Stomach smooth muscle (tissue), 2 donors: Measurements from ENCODE around the gene FCRLB.
"Not testable (repeated sequence)": the region's sequence is repeated elsewhere in the genome, so short reads cannot be mapped to it uniquely, and the experiment has no call there.

Source experiments
- H3K27ac ChIP-seq: one replicate; pipeline ENCODE4 v1.7.0; 2013; ENCODE audit warnings: mild to moderate bottlenecking, low read length, inconsistent platforms
- H3K27me3 ChIP-seq, 2 donors: one replicate each; pipeline ENCODE4 v1.7.0; 2013; ENCODE audit warnings: low read length in 2 of 2; ENCODE audit not compliant: insufficient read depth in 2 of 2, control insufficient read depth in 1 of 2
- H3K36me3 ChIP-seq, 2 donors: one replicate each; pipeline ENCODE4 v1.7.0; 2013; ENCODE audit warnings: low read length in 2 of 2; ENCODE audit not compliant: control insufficient read depth in 2 of 2, insufficient read depth in 2 of 2
- H3K4me1 ChIP-seq: one replicate; pipeline ENCODE4 v1.7.0; 2013; ENCODE audit warnings: low read length; ENCODE audit not compliant: control insufficient read depth, insufficient read depth
- H3K4me3 ChIP-seq, 2 donors: one replicate each; pipeline ENCODE4 v1.7.0; 2013; ENCODE audit warnings: low read length in 2 of 2
- H3K9ac ChIP-seq, 2 donors: one replicate each; pipeline ENCODE4 v1.7.0; 2013; ENCODE audit warnings: low read length in 2 of 2, mild to moderate bottlenecking in 1 of 2
- H3K9me3 ChIP-seq, 2 donors: one replicate each; pipeline ENCODE4 v1.7.0; 2013; ENCODE audit warnings: low read length in 2 of 2; ENCODE audit not compliant: control insufficient read depth in 2 of 2
- donor health status: healthy.
- donor health status: Pancreatic carcinoma.

Gene FCRLB

GRCh38 chr1:161720956-161721737 is at the start of gene FCRLB:
Gene FCRLB (plus strand): TSS chr1:161721544. CDS start chr1:161722673, 1,129 bp downstream.
- H3K4me1 ChIP-seq: peaks cover 9% of the 10 kb centered on the region
- no peak within 1 kb of the TSS for H3K9ac ChIP-seq
- H3K27ac ChIP-seq: no peak within 1 kb of the TSS

GRCh38 chr1:161673437-161673836 is 47.9 kb upstream of the FCRLB start:
- not testable (repeated sequence) for H3K27ac ChIP-seq, H3K36me3 ChIP-seq, H3K27me3 ChIP-seq, H3K4me1 ChIP-seq, H3K9ac ChIP-seq, H3K4me3 ChIP-seq, H3K9me3 ChIP-seq

More at GRCh38 chr1:161720956-161721737, at the start of gene FCRLB:
- peaks cover 9 to 15% of the 10 kb centered on the region in 2 donors for H3K27me3 ChIP-seq
- H3K4me3 ChIP-seq: no peak within 1 kb of the TSS
- H3K36me3 ChIP-seq: no peaks in the 10 kb centered on the region
- no peaks in the 10 kb centered on the region for H3K9me3 ChIP-seq

- not testable (repeated sequence) for H3K27ac ChIP-seq, H3K4me3 ChIP-seq, H3K27me3 ChIP-seq, H3K36me3 ChIP-seq, H3K9me3 ChIP-seq, H3K4me1 ChIP-seq, H3K9ac ChIP-seq
These were observed 46.9 kb upstream of the FCRLB start for GRCh38 chr1:161674447-161674846.

- H3K9me3 ChIP-seq, H3K4me3 ChIP-seq, H3K9ac ChIP-seq, H3K27ac ChIP-seq, H3K4me1 ChIP-seq, H3K27me3 ChIP-seq, H3K36me3 ChIP-seq: not testable (repeated sequence)
These were observed 46.4 kb upstream of the FCRLB start for GRCh38 chr1:161674908-161675307.

GRCh38 chr1:161676441-161676840 is 44.9 kb upstream of the FCRLB start:
- Histone ChIP-seq H3K27me3 (no peaks in the 10 kb centered on the region), H3K9ac (no peak overlapping the region), H3K4me3 (no peak overlapping the region), H3K4me1 (no peaks in the 10 kb centered on the region), H3K36me3 (no peaks in the 10 kb centered on the region), H3K27ac (no peak overlapping the region), H3K9me3 (no peaks in the 10 kb centered on the region)

- no peaks in the 10 kb centered on the region for H3K27me3 ChIP-seq
- no peak overlapping the region for H3K9ac ChIP-seq
- H3K36me3 ChIP-seq: no peaks in the 10 kb centered on the region
- H3K9me3 ChIP-seq: no peaks in the 10 kb centered on the region
- H3K4me1 ChIP-seq: no peaks in the 10 kb centered on the region
- no peak overlapping the region for H3K4me3 ChIP-seq
- no peak overlapping the region for H3K27ac ChIP-seq
These were observed 44.2 kb upstream of the FCRLB start for GRCh38 chr1:161676958-161677689.

- no peaks in the 10 kb centered on the region for H3K27me3 ChIP-seq
These were observed 42.8 kb upstream of the FCRLB start for GRCh38 chr1:161678500-161678899.

GRCh38 chr1:161681879-161682278 is 39.5 kb upstream of the FCRLB start:
- H3K27ac ChIP-seq: no peak overlapping the region
- no peak overlapping the region for H3K9ac ChIP-seq
- no peak overlapping the region for H3K4me3 ChIP-seq
- H3K9me3 ChIP-seq: no peaks in the 10 kb centered on the region
- H3K4me1 ChIP-seq: no peaks in the 10 kb centered on the region
- H3K27me3 ChIP-seq: peaks cover 0 to 4% of the 10 kb centered on the region in 2 donors
- H3K36me3 ChIP-seq: no peaks in the 10 kb centered on the region

More at GRCh38 chr1:161678500-161678899, 42.8 kb upstream of the FCRLB start:
- Histone ChIP-seq H3K4me1 (no peaks in the 10 kb centered on the region), H3K4me3 (no peak overlapping the region), H3K27ac (no peak overlapping the region), H3K36me3 (no peaks in the 10 kb centered on the region), H3K9me3 (no peaks in the 10 kb centered on the region), H3K9ac (no peak overlapping the region)

GRCh38 chr1:161688946-161689345 is 32.4 kb upstream of the FCRLB start:
- Histone ChIP-seq H3K4me1 (no peaks in the 10 kb centered on the region), H3K9me3 (no peaks in the 10 kb centered on the region), H3K4me3 (no peak overlapping the region), H3K9ac (no peak overlapping the region), H3K27ac (no peak overlapping the region), H3K36me3 (no peaks in the 10 kb centered on the region), H3K27me3 (peaks cover 7 to 9% of the 10 kb centered on the region in 2 donors)

- Histone ChIP-seq H3K4me3 (no peak overlapping the region), H3K9me3 (no peaks in the 10 kb centered on the region), H3K9ac (no peak overlapping the region), H3K27ac (no peak overlapping the region), H3K4me1 (no peaks in the 10 kb centered on the region), H3K36me3 (no peaks in the 10 kb centered on the region), H3K27me3 (peaks cover 5 to 9% of the 10 kb centered on the region in 2 donors)
These were observed 29.5 kb upstream of the FCRLB start for GRCh38 chr1:161691846-161692245.
